NT2/D1 (cell line): Measurements from ENCODE around the gene LMCD1.

Source experiments
- DNase-seq: peaks from one replicate; pipeline ENCODE4 v3.0.0-alpha.2; 2011; ENCODE audit warnings: low read depth, low spot score
- H3K27me3 ChIP-seq: 2 replicates; pipeline ENCODE4 v1.6.0; 2011; ENCODE audit warnings: mild to moderate bottlenecking; ENCODE audit not compliant: insufficient read length, insufficient read depth
- H3K36me3 ChIP-seq: 2 replicates; pipeline ENCODE4 v1.6.1; 2011; ENCODE audit warnings: mild to moderate bottlenecking, low read length, mixed read lengths; ENCODE audit not compliant: insufficient read depth, insufficient read length
- H3K4me1 ChIP-seq: 2 replicates; pipeline ENCODE4 v1.5.1; 2011; ENCODE audit not compliant: insufficient read depth, insufficient read length
- H3K4me3 ChIP-seq: 2 replicates; pipeline ENCODE4 v1.5.1; 2011; ENCODE audit warnings: low read depth; ENCODE audit not compliant: insufficient read length
- H3K9ac ChIP-seq: 2 replicates; pipeline ENCODE4 v1.6.0; 2011; ENCODE audit warnings: low read depth; ENCODE audit not compliant: insufficient read length
- H3K9me3 ChIP-seq: 2 replicates; pipeline ENCODE4 v1.5.1; 2011; ENCODE audit warnings: mild to moderate bottlenecking, low read length; ENCODE audit not compliant: insufficient read depth
- SUZ12 ChIP-seq: IDR thresholded peaks from 2 replicates; pipeline ENCODE4 v1.6.1; 2011; ENCODE audit not compliant: insufficient read length, insufficient read depth; ENCODE audit errors: extremely low read depth
- YY1 ChIP-seq: IDR thresholded peaks from 2 replicates; pipeline ENCODE4 v1.6.1; 2011; ENCODE audit not compliant: insufficient read length, insufficient read depth
- ZNF274 ChIP-seq: IDR thresholded peaks from 2 replicates; pipeline ENCODE4 v1.6.1; 2011; ENCODE audit warnings: mild to moderate bottlenecking, low read depth, low read length

LMCD1 gene

GRCh38 chr3:8606701-8607231, 105.1 kb downstream of the LMCD1 start:
- Histone ChIP-seq H3K27me3 (no peaks in the 10 kb centered on the region), H3K36me3 (peaks cover 9% of the 10 kb centered on the region), H3K9me3 (peaks cover 10% of the 10 kb centered on the region; the same call in 1 of the 2 replicates), H3K4me3 (no peak overlapping the region), H3K4me1 (peaks cover 2% of the 10 kb centered on the region), H3K9ac (no peak overlapping the region)
- no peak for DNase-seq
- TF ChIP-seq ZNF274 (no peak), SUZ12 (no peak), YY1 (no peak)

- Histone ChIP-seq H3K9ac (no peak overlapping the region), H3K36me3 (peaks cover 9% of the 10 kb centered on the region), H3K4me3 (no peak overlapping the region), H3K27me3 (no peaks in the 10 kb centered on the region), H3K9me3 (peaks cover 10% of the 10 kb centered on the region; the same call in 1 of the 2 replicates), H3K4me1 (peaks cover 2% of the 10 kb centered on the region)
- peak; percentile 44 for DNase-seq
- TF ChIP-seq SUZ12 (no peak), YY1 (no peak), ZNF274 (no peak)
These were observed 105.8 kb downstream of the LMCD1 start for GRCh38 chr3:8607234-8608040.

GRCh38 chr3:8608041-8608790, 106.6 kb downstream of the LMCD1 start:
- H3K4me3 ChIP-seq, result no peak overlapping the region
- H3K9me3 ChIP-seq, result peaks cover 10% of the 10 kb centered on the region; the same call in 1 of the 2 replicates
- TF ChIP-seq ZNF274 (no peak), YY1 (no peak), SUZ12 (no peak)
- peaks cover 2% of the 10 kb centered on the region for H3K4me1 ChIP-seq
- H3K9ac ChIP-seq, result no peak overlapping the region
- no peak for DNase-seq
- no peaks in the 10 kb centered on the region for H3K27me3 ChIP-seq
- H3K36me3 ChIP-seq, result peaks cover 6% of the 10 kb centered on the region

GRCh38 chr3:8608791-8609467, 107.3 kb downstream of the LMCD1 start:
- DNase-seq, result no peak
- no peak overlapping the region for H3K4me3 ChIP-seq
- H3K9me3 ChIP-seq, result peaks cover 10% of the 10 kb centered on the region; the same call in 1 of the 2 replicates
- no peaks in the 10 kb centered on the region for H3K27me3 ChIP-seq
- H3K9ac ChIP-seq, result no peak overlapping the region
- no peak for TF ChIP-seq ZNF274
- no peak for TF ChIP-seq SUZ12
- TF ChIP-seq YY1, result no peak
- H3K4me1 ChIP-seq, result peaks cover 2% of the 10 kb centered on the region
- H3K36me3 ChIP-seq, result peaks cover 6% of the 10 kb centered on the region

GRCh38 chr3:8610951-8611350, 109.3 kb downstream of the LMCD1 start:
- Histone ChIP-seq H3K4me1 (peaks cover 2% of the 10 kb centered on the region), H3K36me3 (peaks cover 6% of the 10 kb centered on the region), H3K4me3 (no peak overlapping the region), H3K9ac (peak overlapping the region; percentile 12), H3K9me3 (peaks cover 10% of the 10 kb centered on the region; the same call in 1 of the 2 replicates), H3K27me3 (no peaks in the 10 kb centered on the region)
- no peak for DNase-seq
- TF ChIP-seq ZNF274, result no peak
- TF ChIP-seq SUZ12, result no peak
- no peak for TF ChIP-seq YY1

GRCh38 chr3:8617921-8618320, 116.3 kb downstream of the LMCD1 start:
- DNase-seq, result no peak
- Histone ChIP-seq H3K9me3 (no peaks in the 10 kb centered on the region), H3K9ac (no peak overlapping the region), H3K27me3 (no peaks in the 10 kb centered on the region), H3K36me3 (no peaks in the 10 kb centered on the region), H3K4me3 (no peak overlapping the region), H3K4me1 (peaks cover 3% of the 10 kb centered on the region)
- TF ChIP-seq YY1, result no peak
- no peak for TF ChIP-seq ZNF274
- no peak for TF ChIP-seq SUZ12

- no peak for DNase-seq
- TF ChIP-seq SUZ12, result no peak
- no peak overlapping the region for H3K9ac ChIP-seq
- H3K36me3 ChIP-seq, result no peaks in the 10 kb centered on the region
- no peak overlapping the region for H3K4me3 ChIP-seq
- no peaks in the 10 kb centered on the region for H3K27me3 ChIP-seq
- peaks cover 10% of the 10 kb centered on the region for H3K4me1 ChIP-seq
- no peaks in the 10 kb centered on the region for H3K9me3 ChIP-seq
These were observed 117.3 kb downstream of the LMCD1 start for GRCh38 chr3:8618950-8619349.
